HS-27A (cell line): ENCODE measurements around the gene UBTF.

Experiments
- DNase-seq: peaks from one replicate; pipeline ENCODE4 v3.0.0-alpha.2; 2012; ENCODE audit warnings: low read depth, missing footprints

UBTF gene, protein sequence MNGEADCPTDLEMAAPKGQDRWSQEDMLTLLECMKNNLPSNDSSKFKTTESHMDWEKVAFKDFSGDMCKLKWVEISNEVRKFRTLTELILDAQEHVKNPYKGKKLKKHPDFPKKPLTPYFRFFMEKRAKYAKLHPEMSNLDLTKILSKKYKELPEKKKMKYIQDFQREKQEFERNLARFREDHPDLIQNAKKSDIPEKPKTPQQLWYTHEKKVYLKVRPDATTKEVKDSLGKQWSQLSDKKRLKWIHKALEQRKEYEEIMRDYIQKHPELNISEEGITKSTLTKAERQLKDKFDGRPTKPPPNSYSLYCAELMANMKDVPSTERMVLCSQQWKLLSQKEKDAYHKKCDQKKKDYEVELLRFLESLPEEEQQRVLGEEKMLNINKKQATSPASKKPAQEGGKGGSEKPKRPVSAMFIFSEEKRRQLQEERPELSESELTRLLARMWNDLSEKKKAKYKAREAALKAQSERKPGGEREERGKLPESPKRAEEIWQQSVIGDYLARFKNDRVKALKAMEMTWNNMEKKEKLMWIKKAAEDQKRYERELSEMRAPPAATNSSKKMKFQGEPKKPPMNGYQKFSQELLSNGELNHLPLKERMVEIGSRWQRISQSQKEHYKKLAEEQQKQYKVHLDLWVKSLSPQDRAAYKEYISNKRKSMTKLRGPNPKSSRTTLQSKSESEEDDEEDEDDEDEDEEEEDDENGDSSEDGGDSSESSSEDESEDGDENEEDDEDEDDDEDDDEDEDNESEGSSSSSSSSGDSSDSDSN

DNA sequence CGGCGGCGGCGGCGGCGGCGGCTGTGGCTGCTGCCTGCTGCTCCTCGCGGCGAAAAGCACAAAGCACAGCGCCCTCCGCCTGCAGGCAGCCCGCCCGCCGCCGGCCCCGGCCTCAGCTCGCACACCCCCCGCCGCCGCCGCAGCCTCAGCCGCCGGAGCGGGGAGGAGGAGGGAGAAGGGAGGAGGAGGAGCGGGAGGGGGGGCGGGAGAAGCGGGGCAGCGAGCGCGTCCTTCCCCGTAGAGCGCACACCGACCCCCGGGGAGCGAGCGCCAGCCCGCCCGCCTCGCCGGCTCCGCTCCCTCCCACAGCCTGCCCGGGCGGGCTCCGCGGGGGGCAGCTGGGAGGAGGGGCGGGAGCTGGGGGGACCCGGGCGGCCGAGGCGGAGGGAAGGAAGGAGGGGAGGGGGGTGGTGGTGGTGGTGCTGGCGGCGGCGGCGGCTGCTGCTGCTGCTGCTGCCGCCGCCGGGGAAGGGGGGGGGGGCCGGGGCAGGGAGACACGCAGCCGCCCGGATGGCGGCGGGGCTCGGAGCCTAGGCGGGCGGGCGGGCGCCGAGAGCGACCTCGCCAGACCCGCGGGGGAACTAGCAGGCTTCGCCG, at the start of gene UBTF:
Gene UBTF, minus strand, starts transcription at position 60 of the 597 bp plus-strand sequence. CDS start 1,446 bp downstream, outside the sequence.
- DNase-seq = no peak

DNA sequence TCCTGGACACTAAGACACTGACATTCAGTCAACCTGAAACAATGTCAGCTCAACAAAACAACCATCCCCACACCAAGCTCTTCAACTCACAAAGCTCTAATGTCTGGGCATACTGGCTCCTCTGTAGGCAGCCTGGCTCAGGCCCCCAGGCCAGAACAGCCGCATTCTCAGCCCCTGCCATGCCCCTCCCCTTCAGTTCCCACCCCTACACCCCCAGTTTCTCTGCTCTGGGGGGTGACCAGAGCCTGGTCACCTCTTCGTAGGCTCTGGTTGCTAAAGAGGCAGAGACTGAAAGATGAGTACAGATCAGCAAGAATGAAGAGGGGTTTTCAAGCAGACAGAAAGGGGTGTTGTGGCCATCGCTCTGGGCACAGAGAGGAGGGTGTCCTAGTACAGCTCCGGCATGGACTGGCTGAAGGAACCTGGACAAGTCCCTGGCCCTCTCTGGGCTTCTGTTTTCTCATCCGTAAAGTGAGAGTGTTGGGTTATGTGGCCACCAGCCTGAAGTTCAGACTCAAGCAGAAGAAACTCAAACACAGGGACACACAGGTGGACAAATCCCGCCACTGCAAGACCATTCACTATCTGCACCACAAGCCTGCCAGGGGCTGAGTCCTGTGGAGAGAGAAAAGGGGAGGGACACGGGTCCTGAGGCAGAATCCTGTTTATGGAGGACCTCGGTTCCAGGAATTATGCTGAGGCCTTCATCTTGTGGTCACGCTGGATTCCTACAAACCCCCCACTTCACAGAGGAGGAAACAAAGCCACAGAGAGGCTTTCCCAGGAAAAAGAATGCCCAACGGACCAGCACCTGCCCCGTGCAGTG, 49.4 kb upstream of the UBTF start:
- no peak for DNase-seq

DNA sequence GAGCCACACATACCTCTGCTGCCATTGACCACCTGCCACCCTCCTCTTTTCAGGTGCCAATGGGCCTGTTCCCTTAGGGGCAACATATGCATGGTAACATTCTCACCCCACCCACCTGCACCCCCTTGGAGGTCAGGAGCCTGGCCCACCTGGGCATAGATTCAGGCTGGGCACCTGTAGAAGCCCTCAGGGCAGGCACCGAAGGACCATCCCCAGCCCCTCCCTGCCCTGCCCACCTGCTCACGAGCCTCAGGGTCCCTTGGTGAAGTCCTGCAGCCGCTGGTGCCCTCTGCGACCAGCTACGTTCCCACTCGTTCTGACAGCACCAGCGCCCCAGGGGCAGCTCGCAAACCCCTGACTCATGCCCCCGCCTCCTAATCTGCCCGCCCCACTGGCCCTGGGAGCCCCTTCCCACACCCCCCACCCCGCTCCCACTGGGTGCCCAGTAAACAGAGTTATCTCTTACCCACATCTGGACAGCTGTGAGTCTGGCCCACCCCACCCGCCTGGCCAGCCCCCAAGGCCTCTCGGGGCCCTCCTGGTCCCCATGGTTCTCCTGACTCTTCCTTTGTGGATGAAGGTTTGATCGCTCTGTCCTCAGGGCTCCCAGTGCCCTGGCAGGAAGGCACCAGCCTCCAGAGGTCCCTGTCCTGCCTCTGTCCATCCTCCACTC, 48.5 kb upstream of the UBTF start, which contains the start of gene SLC4A1:
Gene SLC4A1, minus strand, starts transcription at position 318 of the 673 bp plus-strand sequence. CDS start 5,269 bp downstream, outside the sequence.
- DNase-seq = no peak

DNA sequence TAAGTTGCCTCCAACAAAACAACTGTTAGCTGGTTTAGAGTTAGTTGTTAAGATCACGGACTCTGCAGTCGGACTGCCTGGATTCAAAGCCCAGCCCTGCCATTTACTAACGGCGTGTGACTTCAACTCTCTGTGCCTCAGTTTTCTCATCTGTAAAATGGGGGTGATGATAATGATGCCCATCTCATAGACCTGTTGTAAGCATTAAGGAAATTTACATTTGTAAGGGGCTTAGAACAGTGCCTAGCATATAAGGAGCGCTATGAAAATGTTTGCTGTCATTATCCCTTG, 47.6 kb upstream of the UBTF start:
- no peak for DNase-seq

DNA sequence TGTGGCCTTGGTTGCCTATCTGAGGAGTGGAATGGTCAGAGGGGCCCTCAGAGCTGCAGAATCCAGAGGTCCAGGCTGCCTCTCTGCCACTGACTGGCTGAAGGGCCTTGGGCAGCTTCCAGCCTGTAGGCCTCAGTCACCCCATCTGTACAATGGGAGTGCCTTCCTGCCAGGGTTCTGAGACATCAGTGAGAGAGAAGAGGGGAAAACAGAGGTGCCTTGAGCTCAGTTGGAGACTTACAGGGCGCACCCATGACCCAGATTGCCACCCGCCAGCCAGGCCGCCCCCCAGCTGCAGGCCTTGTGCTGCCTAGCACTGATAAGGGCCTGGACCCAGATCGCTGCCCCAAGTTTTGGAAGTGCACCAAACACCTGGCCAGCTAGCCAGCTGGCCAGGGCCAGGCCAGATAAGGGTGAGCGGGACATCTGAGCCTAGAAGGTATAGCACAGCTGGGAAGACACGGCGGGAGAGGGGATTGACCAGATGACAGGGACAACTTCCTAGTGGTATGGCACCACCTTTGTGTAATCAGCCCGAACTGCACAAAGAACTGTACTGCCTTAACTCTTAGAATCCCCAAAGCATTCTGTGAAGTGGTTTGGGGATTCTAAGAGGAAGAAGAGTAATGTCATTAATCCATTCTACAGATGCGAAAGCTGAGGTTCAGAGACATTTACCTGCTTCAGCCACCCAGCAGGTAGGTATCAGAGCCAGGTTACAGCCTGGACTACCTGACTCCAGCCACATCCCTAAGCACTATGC, 47.1 kb upstream of the UBTF start:
- DNase-seq = no peak

DNA sequence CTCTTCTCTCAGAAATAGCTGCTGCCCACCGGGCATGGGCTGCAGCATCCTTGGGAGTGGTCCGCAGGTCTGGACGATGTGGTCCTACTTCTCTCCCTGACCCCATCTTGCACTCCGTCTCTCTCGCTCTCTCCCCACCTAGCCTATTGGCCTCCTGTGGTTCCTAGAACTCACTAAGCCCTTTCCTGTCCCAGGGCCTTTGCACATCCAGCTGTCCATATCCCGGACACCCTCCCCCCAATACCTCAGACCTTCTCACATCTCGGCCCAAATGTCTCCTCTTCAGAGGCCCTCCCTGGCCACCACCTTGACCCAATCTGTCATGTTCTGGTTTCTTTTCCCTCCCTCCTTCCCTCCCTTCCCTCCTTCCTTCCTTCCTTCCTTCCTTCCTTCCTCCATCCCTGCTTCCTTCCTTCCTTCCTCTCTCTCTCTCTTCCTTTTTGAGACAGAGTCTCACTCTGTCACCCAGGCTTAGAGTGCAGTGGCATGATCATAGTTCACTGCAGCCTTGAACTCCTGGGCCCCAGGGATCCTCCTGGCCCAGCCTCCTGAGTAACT, 43.9 kb upstream of the UBTF start:
- DNase-seq = no peak

DNA sequence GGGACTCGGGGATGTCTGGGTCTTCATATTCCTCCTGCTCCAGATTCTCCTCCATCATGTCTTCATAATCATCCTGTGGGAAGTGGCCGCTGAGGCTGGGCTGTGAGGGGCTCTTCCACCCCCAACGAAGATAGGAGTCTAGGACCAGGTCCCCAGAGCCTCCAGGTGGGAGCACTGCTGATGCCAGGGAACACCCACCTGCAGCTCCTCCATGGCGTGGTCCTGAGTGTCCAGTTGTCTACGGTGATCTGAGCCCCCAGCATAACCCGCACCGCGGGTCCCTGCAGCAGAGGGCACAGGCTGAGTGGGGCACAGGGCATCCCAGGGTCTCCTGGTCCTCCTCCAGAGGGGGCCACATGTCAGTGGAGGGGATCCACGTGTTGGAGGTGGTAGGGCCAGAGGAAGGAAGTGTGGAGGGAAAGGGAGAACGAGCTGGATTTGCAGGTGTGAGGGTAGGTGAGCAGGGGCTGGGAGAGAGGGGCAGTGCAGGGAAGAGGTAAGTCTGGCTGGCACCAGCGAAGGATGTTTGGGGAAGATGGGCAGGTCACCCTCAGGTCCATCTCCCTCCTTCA, 43.3 kb upstream of the UBTF start:
- DNase-seq = no peak

DNA sequence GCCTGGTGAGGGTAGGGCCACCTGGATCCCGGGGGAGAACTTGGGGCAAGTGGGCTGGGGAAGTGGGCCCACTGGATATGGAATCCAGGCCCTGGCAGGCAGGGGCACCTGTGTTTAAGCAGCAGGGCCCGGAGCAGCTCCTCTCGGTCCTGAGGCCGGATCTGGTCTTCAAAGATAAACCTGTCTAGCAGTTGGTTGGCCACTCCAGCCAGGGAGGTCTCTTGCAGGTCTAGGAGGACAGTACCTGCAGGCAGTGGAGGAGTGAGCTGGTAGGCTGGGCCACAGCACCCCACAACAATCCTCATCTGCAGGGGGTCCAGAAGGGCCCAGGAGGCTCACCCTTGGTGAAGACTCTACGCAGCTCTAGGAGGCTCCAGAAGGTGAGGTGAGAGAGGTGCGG, 40.8 kb upstream of the UBTF start:
- no peak for DNase-seq

DNA sequence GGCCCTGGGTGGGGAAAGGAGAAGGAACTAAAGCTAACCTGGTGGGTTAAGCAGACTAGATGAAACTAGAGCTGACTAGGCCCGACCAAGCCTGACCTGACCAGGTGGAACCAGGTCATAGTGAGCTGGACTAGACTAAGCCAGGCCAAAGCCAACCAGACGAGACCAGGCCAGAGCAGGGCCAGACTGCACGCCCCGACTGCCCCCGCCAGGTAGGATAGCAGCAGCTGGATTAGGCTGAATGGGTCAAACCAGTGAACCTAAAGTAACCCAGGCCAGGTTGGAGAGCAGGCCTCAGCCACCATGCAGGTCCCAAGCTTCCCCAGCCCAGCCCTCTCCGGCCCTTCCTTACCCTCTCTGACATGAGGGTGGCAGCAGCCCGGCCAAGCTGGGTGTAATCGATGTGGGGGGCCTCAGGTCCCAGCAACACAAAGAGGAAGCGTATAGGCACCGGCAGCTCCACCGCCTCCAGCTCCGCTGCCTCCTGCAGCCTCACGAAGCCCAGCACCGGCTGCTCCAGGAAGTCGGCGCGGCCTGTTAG, 39.4 kb upstream of the UBTF start:
- no peak for DNase-seq

DNA sequence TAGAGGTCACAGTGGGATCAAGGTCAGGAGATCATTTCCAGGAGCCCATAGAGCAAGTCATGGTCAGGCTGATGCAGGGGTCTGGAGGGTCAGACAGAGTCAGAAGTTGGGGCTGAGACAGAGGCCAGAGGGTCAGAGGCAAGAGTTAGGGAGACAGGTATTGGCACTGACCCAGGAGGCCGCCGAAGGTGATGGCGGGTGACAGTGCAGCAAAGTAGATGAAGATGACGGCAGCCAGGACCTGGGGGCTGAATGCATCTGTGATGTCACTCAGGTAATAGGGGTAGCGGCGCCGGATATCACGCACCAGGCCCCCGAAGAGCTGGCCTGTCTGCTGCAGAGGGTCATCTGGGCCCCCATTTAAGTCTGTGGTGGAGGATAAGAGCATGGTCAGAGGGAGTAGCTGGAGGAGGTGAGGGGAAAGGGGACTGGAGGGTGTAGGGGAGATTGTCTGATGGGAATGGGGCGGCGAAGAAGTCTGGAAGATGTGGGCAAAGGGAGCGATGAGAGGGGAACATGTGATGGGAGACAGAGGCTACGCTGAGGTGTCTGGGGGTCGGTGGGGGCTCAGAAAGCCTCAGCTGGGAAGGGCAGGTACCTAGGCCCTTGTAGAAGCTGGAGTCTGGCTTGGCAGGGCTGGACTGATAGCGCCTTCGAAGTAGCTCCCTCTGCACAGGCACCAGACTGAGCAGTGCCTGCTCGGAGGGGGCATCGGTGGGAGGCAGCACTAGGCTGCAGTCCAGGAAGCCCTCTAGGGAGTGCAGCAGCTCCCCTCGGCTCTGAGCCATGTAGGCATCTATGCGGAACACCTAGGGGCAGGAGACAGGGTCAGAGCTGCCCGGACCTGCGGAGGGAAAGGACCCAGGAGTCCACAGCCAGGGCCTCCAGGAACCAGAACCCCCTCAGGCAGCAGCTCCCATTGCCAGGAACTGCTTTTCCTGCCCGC, 38.6 kb upstream of the UBTF start:
- DNase-seq = no peak

DNA sequence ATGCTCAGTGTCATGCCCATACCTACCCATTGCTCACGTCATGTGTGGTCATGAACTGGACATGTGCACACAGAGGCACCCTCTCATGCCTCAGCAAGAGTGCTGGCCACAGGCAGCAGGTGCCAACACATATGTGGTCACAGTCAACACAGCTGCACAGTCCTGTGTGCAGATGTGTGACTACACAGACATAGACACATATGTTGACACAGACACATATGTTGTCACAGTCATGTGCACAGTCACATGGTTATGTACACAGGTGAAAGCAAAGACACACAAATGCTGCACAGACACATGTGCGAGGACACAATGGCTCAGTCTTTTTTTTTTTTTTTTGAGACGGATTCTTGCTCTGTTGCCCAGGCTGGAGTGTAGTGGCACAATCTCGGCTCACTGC, 37.2 kb upstream of the UBTF start:
- no peak for DNase-seq

DNA sequence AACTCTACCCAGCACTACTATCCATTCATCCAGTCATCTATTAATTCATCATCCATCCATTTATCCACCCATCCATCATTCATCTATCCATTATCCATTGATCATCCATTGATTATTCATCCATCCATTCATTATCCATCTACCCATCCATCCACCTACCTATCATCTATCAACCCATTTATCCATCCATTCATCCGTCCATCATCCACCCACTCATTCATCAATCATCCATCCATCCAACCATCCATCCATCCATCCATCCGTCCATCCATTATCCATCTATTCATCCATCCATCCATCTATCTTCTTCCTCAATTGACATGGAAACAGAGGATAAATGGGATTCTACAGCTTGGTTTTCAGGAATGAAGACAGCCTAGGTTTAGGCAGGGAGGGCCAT, 36.4 kb upstream of the UBTF start:
- DNase-seq = no peak

DNA sequence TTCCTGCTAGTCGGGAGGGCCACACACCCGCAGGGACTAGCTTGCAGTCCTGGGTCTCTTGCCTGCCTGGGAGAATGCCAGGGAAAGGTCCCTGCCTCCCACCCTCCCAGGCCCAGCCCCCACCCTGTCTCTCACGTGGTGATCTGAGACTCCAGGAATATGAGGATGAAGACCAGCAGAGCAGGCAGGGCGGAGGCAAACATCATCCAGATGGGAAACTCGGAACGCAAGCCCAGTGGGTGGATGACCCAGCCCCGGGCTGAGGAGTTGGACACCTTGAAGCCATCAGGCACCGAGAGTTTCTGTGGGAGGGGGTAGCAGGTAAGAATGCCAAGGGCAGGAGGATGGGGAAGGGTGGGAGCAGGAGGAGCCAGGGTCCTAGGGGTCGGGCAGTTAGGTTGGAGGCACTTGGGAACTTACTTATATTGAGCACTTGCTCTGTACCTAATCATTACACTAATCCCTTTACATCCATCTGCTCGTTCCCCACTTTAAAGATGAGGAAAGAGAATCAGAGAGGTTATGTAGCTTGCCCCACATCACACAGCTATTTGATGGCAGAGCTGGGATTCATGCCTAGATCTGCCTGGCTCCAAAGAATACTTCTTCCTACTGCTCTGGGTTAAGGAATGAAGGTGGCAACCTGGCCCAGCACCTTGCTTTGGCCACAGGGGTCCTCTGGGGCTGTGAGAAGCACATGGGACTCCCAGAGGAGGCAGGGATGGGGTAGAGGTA, 35.1 kb upstream of the UBTF start:
- no peak for DNase-seq

DNA sequence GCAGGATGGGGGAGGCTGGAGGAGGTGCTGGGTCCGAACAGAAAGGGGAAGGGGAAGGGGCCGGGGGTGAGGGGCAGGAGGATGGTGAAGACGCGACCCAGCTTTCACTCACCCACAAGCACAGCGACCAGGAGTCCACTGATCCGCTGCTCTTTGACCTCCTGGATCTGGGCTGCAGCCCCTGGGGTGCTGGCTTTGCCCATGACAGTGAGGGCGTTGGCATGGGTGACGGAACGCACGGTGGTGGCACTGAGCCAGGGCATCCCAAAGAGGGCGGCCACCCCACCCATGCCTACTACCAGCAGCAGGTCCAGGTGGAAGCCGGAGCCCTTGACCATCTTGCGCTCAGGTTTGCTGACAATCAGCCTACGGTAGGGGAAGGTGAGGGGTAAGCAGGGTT, 33.5 kb upstream of the UBTF start:
- no peak for DNase-seq

DNA sequence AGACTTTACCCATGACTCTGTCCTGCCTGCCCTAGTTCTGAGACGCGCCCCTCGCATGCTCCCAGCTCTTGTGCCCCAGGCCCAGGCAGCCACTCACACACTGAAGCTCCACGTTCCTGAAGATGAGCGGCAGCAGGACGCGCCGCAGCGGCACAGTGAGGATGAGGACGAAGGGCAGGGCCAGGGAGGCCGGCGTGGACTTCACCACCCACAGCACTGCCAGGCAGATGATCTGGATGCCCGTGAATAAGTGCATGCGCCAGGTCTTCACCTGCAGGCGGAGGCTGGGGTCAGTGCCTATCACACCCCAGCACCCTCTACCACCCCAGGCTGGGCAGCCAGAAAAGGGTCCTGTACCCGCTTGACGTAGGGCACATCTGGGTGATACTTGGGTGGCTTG, 31.6 kb upstream of the UBTF start:
- DNase-seq = no peak

DNA sequence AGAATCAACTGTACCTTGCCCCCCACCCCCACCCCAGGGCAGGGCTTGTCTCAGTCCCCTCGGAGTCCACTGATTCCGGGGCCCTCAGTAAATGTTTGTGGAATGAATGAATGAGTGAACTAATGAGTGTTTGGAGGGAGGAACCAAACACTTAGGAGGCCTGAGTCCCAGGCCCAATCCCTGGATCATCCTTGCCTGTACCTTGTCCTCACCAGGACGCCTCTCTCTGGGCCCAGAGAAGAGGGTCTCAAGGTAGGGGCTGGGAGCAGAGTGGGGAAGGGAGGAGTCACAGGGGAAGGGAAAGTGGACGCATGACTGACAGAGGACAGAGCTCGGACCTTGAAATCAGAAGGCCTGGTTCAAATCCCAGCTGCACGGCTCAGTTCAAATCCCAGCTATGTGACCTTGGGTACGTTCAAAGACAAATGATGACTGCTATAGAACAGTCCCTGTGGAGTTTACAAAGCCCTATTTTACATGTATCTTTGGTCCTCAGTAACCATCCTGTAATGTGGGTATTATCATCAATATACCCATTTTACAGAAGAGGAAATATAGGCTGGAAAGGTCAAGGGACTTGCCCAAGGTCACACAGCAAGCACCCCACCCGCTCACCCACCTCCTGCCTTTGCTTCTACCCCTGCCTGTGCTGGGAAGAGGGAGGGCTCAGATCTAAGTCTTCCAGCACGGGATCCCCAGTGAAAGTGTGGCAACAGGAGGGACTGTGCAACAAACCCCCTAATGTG, 30.2 kb upstream of the UBTF start:
- no peak for DNase-seq
